ENCODE results near the gene PKIG. TPM values are rescaled to one million over a fixed set of nuclear protein-coding genes. Genes with fewer than 3 reads are reported as not detected.

The PKIG gene
- total RNA-seq, 1 experiment from 2014 or later: 66.3 TPM

DNA sequence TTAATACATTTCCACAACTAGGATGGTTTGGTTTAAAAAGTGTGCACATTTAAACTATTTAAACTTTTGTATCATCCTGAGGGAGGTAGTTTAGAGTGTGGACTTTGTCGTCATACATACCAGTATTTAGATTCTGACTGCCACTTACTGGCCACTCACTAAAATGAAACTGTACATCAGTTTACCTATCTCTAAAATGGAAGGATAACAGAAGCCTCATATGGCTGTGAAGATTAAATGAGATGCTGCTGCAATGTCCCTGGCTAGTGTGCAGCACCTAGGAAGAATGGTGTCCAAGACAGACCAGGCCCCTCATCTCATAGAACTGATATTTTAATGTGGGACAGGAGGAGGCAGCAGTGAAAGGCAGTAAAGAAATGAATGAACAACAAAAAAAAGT is 12.0 kb upstream of the PKIG start:
- in situ Hi-C loops (cut with HindIII; ENCODE audit: low pct_unique_long_range_greater_than_20kb, low sequenced_read_pairs): no loop called here
- POLR2A ChIA-PET: no interaction called here
- BruUV-seq (replicated peaks): no TSS peak

GRCh38 chr20:44571362-44571988 is 10.9 kb upstream of the PKIG start:
- H3K4me3 ChIP-seq (ENCODE audit: low read depth in 2 of 2, low read length in 2 of 2): no peak overlapping the region
- peaks cover 52% of the 10 kb centered on the region for H3K4me1 ChIP-seq (ENCODE audit: control insufficient read depth, insufficient read depth, low read length)
- intact Hi-C loops (cut with micrococcal nuclease; ENCODE audit: unreplicated experiment) (no loop called here), in situ Hi-C loops (cut with HindIII; ENCODE audit: low pct_unique_long_range_greater_than_20kb, low sequenced_read_pairs) (no loop called here)
- ChIA-PET POLR2A (interaction anchor here (0.6 to 0.7 kb wide), 2 partner anchors 122 to 579 kb away, joined by 3 read pairs; no protein-coding TSS in a partner anchor), CTCF (no interaction called here)
- TF ChIP-seq CTCF (IDR thresholded peaks at IDR 0.05) (no peak), POLR2AphosphoS5 (IDR thresholded peaks at IDR 0.05; ENCODE audit: low read depth, low read length) (no peak), TCF7L2 (IDR thresholded peaks at IDR 0.05; ENCODE audit: low read depth, low read length) (no peak), SIN3A (IDR thresholded peaks at IDR 0.05; ENCODE audit: borderline replicate concordance, insufficient read depth, low read depth, low read length) (no peak), REST (IDR thresholded peaks at IDR 0.05; ENCODE audit: insufficient read depth in 1 of 2, low read depth in 2 of 2, low read length in 1 of 2) (no peak)
- DNase-seq (ENCODE audit: low read depth, low spot score): no peak
- H3K27ac ChIP-seq (ENCODE audit: low read length): peak overlapping the region; percentile 89
- BruUV-seq (replicated peaks): no TSS peak
- ATAC-seq: no peak
- H3K27me3 ChIP-seq (ENCODE audit: control insufficient read depth, insufficient read depth, low read length): no peaks in the 10 kb centered on the region
- no peaks in the 10 kb centered on the region for H3K9me3 ChIP-seq (ENCODE audit: control insufficient read depth, insufficient read depth, low read depth, low read length)
- H3K36me3 ChIP-seq (ENCODE audit: control insufficient read depth, insufficient read depth, low read length): no peaks in the 10 kb centered on the region

More for the DNA sequence above, 12.0 kb upstream of the PKIG start:
- Histone ChIP-seq H3K4me3 (ENCODE audit: low read depth in 2 of 2, low read length in 2 of 2) (no peak overlapping the region), H3K27me3 (ENCODE audit: control insufficient read depth, insufficient read depth, low read length) (no peaks in the 10 kb centered on the region), H3K36me3 (ENCODE audit: control insufficient read depth, insufficient read depth, low read length) (no peaks in the 10 kb centered on the region), H3K4me1 (ENCODE audit: control insufficient read depth, insufficient read depth, low read length) (peaks cover 49% of the 10 kb centered on the region), H3K27ac (ENCODE audit: low read length) (peak overlapping the region; percentile 54; the same call in 1 of the 2 replicates), H3K9me3 (ENCODE audit: control insufficient read depth, insufficient read depth, low read depth, low read length) (no peaks in the 10 kb centered on the region)
- intact Hi-C loops (cut with micrococcal nuclease; ENCODE audit: unreplicated experiment): no loop called here
- CTCF ChIA-PET: no interaction called here
- no peak for ATAC-seq
- TF ChIP-seq POLR2AphosphoS5 (IDR thresholded peaks at IDR 0.05; ENCODE audit: low read depth, low read length) (no peak), CTCF (IDR thresholded peaks at IDR 0.05) (no peak), TCF7L2 (IDR thresholded peaks at IDR 0.05; ENCODE audit: low read depth, low read length) (no peak), REST (IDR thresholded peaks at IDR 0.05; ENCODE audit: insufficient read depth in 1 of 2, low read depth in 2 of 2, low read length in 1 of 2) (no peak), SIN3A (IDR thresholded peaks at IDR 0.05; ENCODE audit: borderline replicate concordance, insufficient read depth, low read depth, low read length) (no peak)
- DNase-seq (ENCODE audit: low read depth, low spot score): no peak

Measured in Panc1 (cell line).